HS-5 (cell line): ENCODE results near the gene SORL1.

ENCODE experiments used
- DNase-seq: peaks from one replicate; pipeline ENCODE4 v3.0.0-alpha.2; 2012; ENCODE audit warnings: low read depth

Gene SORL1

DNA sequence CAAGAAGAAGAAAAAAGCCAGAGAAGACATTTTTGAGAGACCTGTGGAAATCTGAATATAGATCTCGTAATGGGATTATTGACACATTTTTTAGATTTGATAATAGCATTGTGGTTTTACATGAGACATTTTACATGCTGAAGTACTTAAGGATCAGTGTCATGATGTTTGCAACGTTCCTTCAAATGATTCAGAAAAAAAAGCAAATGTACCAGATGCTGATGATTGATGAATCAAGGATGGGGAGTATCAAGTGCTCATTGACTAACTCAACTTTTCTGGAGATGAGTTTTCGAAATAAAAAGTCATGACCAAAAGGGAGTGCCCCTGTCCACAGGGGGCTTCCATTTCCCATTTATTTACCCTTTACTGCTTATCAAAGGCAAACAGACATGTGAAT is 207.7 kb downstream of the SORL1 start:
- no peak for DNase-seq

- DNase-seq = no peak
Observed at GRCh38 chr11:121661880-121662486, 209.9 kb downstream of the SORL1 start.

GRCh38 chr11:121664144-121664543 is 212.0 kb downstream of the SORL1 start:
- no peak for DNase-seq

DNA sequence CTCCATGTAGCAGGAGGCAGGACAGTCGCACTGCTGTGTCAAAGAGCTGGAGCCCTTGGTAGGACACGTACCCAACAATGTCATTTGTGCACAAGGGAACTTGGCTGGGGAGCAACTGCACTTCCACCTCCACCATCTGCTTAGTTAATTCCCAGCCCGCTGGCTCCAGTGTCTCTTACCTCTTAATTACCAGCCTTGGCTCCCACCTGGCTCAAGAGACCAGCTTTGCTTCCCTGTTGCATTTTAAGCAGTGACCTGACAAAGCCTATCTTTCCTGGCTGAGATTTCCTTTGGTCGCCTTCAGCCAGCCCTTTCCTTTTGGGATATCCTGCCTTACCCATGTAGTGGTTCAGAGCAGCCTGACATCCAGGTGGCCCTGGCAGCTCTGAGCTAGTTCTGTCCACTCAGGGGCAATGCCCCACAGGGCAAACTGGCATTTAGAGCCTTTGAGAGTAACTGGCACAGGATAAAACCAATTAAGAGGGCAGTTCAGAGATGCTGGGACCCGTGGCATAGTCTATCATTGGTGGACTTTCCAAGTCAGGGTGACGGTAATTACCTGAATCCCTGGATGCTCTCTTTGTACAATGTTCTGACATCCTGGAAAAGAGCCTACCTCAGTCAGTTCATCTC is 213.2 kb downstream of the SORL1 start:
- DNase-seq = no peak

GRCh38 chr11:121667836-121668235 is 215.7 kb downstream of the SORL1 start:
- DNase-seq = no peak

GRCh38 chr11:121669422-121669821 is 217.3 kb downstream of the SORL1 start:
- no peak for DNase-seq

DNA sequence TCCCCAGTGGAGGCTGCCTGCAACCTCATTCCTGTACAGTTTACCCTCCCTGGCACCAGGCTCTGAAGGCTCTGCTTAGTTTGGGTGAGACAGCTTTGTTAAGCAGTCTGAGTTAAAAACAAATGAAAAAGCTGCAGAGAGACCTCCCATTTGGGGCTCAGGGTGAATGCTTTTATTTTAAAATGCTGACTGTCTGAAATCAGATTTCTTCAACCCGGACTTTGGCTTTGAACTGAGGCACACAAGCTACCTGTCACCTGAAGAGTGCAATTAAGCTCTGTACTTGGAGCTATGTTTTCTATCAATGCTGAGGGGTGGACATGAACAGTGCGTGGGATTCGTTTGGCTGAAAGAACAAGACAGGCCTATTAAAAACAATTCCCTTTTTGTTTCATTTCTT is 218.2 kb downstream of the SORL1 start:
- DNase-seq = no peak

DNA sequence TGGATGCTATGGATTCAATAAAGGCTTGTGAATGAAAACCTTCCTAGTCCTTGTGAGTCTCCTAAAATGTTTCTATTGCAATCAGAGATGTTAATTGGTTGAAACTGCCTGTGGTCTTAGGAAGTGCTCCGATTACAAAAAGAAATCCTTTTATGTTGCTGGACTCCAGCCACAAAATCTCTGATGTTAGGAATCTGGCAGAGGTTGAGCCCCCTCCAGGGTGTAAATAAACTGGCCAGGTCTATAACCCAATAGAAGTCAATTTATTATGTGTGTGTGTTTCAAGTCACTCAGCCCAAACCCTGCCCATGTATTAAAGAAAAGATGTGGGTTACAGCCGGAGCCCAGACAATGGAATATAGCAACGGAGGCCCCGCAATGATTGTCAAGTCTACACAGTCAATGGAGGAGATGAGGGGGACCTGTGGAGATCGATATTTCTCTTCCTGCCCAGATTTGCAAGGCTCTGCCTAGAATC is 218.7 kb downstream of the SORL1 start:
- no peak for DNase-seq

DNA sequence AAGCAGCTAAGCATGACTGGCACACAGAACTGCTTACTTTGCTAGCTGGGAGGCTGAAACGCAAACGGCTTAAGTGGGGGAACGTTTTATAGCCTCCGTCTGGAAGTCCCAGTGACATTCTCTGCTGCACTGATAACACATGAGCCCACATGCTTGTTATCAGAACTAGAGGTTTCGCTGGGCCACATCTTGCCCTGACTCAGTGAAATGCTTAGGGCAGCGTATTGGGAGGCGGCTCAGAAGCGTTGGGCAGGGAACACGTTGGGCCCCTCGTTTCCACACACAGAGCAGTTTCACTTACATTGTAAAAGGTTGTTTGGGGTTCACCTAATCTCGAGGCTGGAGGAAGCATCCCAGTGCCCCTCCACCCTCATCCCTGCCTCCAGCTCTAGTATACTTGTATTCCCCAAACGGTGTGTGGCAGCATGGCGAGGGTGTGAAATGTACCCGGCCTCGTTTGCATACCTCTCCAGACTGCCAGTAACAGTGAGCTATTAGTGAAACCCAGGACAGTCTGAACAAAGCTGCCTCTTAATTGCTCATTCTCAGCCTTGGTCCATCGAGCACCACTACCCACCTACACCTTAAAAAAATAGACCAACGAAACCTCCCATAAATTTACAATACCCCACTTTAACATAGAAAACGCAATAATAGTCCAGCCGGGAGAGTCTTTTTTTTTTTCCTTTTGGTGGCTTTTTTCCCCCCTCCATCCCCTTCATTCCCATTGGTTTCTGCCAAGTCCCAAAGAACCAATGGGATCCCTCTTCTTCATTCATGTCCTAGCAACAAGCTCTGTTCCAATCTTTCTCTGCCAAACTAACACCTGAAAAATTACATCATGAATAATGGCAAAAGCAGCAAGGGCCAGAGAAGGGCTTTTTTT is 219.4 kb downstream of the SORL1 start:
- no peak for DNase-seq

GRCh38 chr11:121672630-121673487 is 220.7 kb downstream of the SORL1 start:
- DNase-seq = no peak

DNA sequence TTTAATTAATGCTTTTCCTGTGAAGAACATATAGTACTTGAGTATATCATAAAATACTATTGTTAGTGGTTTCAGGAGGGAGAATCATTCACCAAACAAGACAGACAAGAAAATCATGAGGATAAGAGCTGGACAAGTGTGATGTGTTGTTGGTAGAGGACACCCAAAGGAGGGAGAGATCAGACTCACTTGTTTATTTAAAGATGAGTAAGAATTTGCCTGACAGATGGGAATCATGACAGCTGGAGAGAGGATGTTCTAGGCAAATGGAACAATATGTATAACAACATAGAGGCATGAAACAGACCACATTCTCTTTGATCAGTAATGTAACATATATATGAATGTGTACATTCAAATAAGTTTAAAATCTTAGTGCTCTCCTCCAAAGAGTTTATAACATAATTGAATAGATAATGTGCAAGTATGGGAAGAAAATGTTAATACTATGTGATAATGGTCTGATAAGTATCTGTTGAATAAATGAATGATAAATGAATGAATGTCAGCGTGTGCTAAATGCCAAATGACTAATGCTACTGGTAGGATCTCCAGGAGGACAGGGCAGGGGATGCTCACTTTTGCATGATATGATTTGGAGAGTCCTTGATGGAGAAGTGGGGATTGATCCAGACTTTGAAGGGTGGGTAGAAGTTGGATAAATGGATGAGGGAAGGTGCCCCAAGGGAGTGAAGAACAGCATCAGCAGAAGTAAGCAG is 229.6 kb downstream of the SORL1 start:
- DNase-seq = no peak
